GM19372 (cell line): ENCODE data around the gene DOP1B.

ENCODE experiments used
- ATAC-seq: cut with Tn5 transposase; IDR thresholded peaks from one replicate; pipeline ENCODE4 v1.9.1; 2021; ENCODE audit warnings: mild to moderate bottlenecking, low read depth, moderate library complexity; ENCODE audit not compliant: unreplicated experiment

DOP1B gene

GRCh38 chr21:36169470-36170128 lies 13.0 kb downstream of the DOP1B start:
- ATAC-seq = no peak

GRCh38 chr21:36170823-36171222 lies 14.2 kb downstream of the DOP1B start:
- no peak for ATAC-seq

- ATAC-seq = no peak
Observed at GRCh38 chr21:36171336-36171735, 14.7 kb downstream of the DOP1B start.

- no peak for ATAC-seq
Observed at GRCh38 chr21:36171741-36172331, 15.2 kb downstream of the DOP1B start.

GRCh38 chr21:36174780-36175179 lies 18.2 kb downstream of the DOP1B start:
- no peak for ATAC-seq

GRCh38 chr21:36175771-36176565 lies 19.3 kb downstream of the DOP1B start:
- ATAC-seq = no peak

- no peak for ATAC-seq
Observed at GRCh38 chr21:36178349-36178748, 21.7 kb downstream of the DOP1B start.

- no peak for ATAC-seq
Observed at GRCh38 chr21:36179145-36179544, 22.5 kb downstream of the DOP1B start.

GRCh38 chr21:36180963-36181362 lies 24.3 kb downstream of the DOP1B start:
- ATAC-seq = no peak

- no peak for ATAC-seq
Observed at GRCh38 chr21:36183144-36183795, 26.6 kb downstream of the DOP1B start.

GRCh38 chr21:36184545-36184944 lies 27.9 kb downstream of the DOP1B start:
- no peak for ATAC-seq

- no peak for ATAC-seq
Observed at GRCh38 chr21:36185523-36185922, 28.9 kb downstream of the DOP1B start.

- ATAC-seq = no peak
Observed at GRCh38 chr21:36186081-36186480, 29.5 kb downstream of the DOP1B start.

- no peak for ATAC-seq
Observed at GRCh38 chr21:36186506-36187399, 30.1 kb downstream of the DOP1B start.

- ATAC-seq = no peak
Observed at GRCh38 chr21:36188081-36188681, 31.6 kb downstream of the DOP1B start.

- ATAC-seq = no peak
Observed at GRCh38 chr21:36188937-36189336, 32.3 kb downstream of the DOP1B start.

- no peak for ATAC-seq
Observed at GRCh38 chr21:36190736-36191135, 34.1 kb downstream of the DOP1B start.

- no peak for ATAC-seq
Observed at GRCh38 chr21:36193200-36193599, 36.6 kb downstream of the DOP1B start.

- no peak for ATAC-seq
Observed at GRCh38 chr21:36194024-36194423, 37.4 kb downstream of the DOP1B start.

GRCh38 chr21:36195613-36196012 lies 39.0 kb downstream of the DOP1B start:
- no peak for ATAC-seq
